ENCODE data around the gene TBX2.

GRCh38 chr17:61422869-61423268 is 23.2 kb downstream of the TBX2 start:
- TF ChIP-seq, protein P1, sequence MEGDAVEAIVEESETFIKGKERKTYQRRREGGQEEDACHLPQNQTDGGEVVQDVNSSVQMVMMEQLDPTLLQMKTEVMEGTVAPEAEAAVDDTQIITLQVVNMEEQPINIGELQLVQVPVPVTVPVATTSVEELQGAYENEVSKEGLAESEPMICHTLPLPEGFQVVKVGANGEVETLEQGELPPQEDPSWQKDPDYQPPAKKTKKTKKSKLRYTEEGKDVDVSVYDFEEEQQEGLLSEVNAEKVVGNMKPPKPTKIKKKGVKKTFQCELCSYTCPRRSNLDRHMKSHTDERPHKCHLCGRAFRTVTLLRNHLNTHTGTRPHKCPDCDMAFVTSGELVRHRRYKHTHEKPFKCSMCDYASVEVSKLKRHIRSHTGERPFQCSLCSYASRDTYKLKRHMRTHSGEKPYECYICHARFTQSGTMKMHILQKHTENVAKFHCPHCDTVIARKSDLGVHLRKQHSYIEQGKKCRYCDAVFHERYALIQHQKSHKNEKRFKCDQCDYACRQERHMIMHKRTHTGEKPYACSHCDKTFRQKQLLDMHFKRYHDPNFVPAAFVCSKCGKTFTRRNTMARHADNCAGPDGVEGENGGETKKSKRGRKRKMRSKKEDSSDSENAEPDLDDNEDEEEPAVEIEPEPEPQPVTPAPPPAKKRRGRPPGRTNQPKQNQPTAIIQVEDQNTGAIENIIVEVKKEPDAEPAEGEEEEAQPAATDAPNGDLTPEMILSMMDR (conservative IDR thresholded peaks at IDR 0.05; ENCODE audit: low read depth, low read length), result no peak
- no peak for TF ChIP-seq EZH2 (IDR thresholded peaks at IDR 0.05; ENCODE audit: borderline replicate concordance, low read depth, low read length, poor library complexity, severe bottlenecking)

All from A673 (cell line).